A172 (cell line): Measurements from ENCODE around the gene HOPX. TPM values are rescaled to one million over a fixed set of nuclear protein-coding genes. Genes with fewer than 3 reads are reported as not detected.
"Not testable (repeated sequence)": the region's sequence is repeated elsewhere in the genome, so short reads cannot be mapped to it uniquely, and the experiment has no call there.

ENCODE experiments used
- DNase-seq: peaks from one replicate; pipeline ENCODE4 v3.0.0-alpha.2; 2015; ENCODE audit warnings: low spot score
- total RNA-seq: library from RNA; depleted of rRNA; stranded (reverse); fragments of >200 nt; shearing (Covaris generic); gene quantifications from 2 replicates; pipeline ENCODE4 v1.2.3, GENCODE V29; 2014

HOPX gene
- total RNA-seq, 1 experiment from 2014 or later: not detected

- DNase-seq: no peak
Measured at GRCh38 chr4:56654238-56654632, 26.9 kb downstream of the HOPX start.

GRCh38 chr4:56653461-56654237 is 27.4 kb downstream of the HOPX start:
- DNase-seq: no peak

- DNase-seq: no peak
Measured at GRCh38 chr4:56652196-56652595, 28.9 kb downstream of the HOPX start.

GRCh38 chr4:56651056-56651350 is 30.1 kb downstream of the HOPX start:
- DNase-seq: no peak

DNA sequence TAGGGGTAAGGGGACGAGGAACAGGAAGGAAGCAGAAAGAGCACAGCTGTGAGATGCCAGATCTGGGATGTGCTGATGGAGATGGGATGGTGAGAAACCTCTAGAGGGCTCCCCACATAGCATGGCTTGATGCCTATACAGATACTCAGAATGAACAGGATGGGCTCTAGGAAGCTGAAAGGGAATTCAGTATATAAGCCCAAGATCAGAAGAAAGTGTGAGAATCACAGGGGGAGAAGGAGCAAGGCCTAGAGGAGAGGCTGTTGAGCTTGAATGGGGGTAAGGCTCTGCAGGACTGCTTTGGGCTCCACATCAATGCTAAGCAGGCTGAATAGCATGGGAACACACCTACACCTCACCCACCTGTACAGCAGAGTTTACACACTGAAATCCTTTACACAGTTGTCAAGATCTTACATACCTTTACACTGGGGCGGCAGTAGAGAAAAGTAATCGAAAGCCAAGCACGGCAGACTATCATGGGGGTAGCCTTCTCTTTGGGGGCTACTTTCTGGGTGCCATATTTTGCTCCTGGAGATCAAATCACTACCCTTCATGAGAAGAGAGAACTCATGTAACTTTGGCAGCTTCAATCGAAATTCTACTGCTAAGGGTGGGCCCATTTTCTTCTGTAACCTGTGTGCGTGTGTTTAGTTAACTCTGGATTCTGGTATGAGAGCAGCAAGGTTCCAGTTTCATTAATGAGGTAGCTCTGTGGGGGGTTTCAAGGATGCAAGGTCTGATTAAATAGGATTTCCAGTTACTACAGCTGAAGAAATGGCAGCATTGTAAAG is 30.6 kb downstream of the HOPX start:
- DNase-seq: no peak

DNA sequence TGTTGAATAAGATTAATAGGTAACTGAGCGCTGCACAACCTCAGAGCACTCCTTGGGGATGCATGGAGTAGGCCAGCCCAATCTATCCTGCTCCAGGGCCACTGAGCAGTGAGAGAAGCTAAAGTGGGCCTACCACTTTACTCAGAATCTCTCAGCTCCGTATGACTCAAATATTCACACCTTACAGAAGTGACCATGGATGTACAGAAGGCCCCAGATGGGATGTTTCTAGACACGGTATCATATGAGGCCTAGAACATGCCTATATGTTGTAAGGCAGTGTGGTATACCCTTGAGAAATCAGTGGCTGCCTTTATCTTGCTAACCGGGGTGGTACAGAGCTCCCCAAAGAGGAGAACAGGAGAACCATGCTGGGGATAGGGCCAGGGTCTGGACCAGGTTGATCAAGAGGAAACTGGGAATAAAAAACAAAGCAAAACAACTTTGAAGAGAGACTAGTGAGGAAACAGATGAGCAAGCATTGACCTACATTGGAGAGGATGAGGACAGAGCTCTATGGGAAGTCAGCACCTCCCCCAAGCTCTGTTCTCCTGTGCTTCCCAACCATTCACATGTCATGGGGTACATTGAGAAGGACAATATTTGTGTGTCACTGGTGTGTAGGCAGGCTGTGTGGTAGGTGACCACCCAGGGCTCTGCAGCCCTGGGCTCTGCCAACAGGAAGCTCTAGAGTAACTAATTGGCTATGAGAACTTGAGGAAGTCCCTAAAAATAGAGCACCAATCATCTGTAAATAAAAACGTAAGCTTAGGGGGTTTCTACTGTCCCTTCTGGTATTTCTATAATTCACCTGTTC is 31.4 kb downstream of the HOPX start:
- DNase-seq: no peak

DNA sequence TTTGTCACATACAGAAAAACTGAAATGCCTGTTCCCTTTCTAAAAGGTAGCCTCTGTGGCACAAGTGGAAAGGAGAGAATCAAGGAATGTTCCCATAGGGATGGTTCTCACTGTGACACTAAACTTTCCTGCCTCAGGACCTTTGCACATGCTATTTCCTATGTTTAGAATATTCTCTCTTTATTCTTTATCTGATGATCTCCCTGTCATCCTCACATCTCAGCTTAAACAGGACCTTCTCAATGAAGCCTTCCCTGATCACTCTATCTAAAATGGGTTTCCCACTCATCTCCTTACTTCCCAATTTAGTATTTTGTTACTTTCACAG is 32.3 kb downstream of the HOPX start:
- no peak for DNase-seq

- no peak for DNase-seq
Measured at GRCh38 chr4:56648021-56648823, 32.9 kb downstream of the HOPX start.

DNA sequence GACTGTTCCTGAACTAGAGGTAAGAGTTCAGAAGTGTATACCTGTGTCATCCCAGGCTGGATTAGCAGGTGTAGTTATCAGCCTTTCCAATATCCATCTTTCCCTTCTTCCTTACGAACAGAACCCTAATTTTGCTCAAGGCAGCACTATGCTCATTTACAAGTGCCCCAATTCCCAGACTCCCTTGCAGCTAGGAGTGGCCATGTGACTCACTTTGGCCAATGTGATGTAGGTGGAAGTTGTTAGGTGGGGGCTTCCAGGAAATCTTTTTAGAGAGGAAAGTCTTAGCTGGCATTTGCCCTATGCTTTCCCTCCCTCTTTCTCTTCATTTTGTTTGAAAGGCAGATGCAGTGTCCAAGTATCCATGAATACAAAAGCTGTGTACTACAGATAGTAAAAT is 34.8 kb downstream of the HOPX start:
- no peak for DNase-seq

DNA sequence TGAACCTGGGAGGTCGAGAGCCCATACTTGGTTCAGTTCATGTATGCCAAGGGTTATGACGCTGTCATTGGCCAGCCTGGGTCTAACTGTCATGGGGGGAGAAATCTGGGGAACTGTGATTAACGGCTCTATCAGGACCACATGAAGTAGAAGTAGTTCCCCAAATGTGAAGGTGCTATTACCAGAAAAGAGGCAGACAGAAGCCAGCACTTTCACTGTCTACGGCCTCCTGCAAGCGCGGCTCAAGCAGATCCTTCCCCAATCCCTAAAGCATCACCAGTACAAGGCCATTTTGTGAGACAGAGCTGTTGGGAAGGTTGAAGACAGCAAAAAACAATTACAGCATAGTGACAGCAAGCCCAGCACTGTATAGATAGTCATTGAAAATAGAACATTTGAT is 37.5 kb downstream of the HOPX start:
- no peak for DNase-seq

DNA sequence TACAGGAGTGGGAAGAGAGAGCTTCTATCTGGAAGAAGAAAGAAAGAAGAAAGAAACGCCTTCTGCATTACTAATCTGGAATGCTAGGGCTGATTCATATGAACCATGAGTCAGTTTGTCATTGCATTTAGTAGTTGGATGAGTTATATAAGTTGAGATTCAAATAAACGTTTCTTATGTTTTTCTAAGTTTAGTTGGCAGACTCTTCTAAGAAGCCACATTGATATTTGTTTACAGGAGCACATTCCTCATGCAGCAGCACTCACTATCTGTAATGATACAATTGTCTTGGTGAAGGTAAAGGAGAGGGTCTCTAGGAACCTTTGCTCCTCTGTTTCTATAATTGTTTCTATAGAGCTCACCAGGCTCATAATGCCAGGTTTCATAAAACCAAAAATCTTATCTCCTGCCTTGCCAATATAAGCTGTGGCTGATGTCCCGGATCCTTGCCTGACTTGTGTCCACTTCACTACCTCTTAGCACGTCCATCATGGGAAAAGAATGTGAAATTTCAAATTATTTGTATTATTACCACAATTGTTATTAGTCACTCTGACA is 39.5 kb downstream of the HOPX start:
- DNase-seq: peak; percentile 91

- no peak for DNase-seq
Measured at GRCh38 chr4:56640621-56641493, 40.2 kb downstream of the HOPX start.

DNA sequence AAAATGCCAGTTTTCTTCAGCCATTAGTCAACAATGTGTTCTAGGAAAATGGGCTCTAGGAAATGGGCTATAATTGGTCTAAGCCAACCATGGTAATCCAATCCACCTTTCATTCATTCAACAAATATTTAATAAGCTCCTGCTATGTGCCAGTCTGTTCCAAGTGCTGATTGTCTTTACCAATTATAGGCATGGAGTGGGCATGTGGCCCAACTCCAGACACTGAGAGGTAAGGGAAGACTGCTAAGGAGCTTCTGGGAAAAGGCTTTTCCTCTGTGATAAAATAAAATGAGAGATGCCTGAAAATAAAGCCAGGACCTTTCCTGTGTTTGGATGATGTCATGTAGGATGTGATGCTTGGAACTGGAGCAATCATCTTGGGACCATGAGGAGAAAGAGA is 43.3 kb downstream of the HOPX start:
- no peak for DNase-seq

DNA sequence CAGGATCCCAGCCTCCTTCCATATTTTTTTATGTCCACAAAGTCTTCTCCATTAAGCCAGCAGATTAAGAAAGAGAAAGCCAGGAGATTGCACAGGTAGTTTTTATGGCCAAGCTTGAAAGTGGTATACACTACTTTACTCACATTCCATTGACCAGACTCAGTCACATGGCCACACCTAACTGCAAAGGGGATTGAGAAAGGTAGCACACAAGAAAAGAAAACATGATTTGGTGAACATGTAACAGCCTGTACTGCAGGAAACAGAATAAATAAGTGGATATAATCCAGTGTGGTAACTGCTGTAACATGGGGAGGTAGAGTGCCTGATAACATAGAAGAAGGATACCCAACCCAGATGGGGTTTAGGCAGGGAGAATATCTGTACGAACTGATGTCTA is 43.9 kb downstream of the HOPX start:
- no peak for DNase-seq

DNA sequence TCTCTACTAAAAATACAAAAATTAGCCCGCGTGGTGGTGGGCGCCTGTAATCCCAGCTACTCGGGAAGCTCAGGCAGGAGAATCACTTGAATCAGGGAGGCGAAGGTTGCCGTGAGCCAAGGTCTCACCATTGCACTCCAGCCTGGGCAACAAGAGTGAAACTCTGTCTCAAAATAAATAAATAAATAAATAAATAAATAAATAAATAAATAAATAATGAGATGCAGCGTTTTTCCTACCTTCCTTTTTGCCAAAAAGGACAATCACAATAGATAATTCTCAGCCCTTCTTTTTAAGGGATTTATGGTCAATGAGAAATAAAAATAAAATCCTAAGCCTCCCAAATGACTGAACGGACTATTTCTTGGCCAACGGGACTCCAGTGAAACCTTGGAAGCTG is 46.1 kb downstream of the HOPX start:
- not testable (repeated sequence) for DNase-seq

DNA sequence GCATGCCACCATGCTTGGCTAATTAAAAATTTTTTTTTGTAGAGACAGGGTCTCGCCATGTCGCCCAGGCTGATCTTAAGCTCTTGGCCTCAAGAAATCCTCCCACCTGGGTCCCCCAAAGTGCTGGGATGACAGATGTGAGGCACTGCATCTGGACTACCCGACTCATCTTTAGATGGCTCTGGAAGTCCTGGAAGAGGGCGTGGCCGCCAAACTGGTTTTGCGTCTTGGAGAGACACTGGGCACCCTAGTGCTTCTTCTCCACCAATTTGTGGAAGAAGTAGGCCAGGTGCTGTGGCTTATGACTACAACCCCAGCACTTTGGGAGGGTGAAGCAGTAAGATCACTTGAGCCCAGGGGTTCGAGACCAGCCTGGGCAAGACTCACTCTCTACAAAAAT is 47.6 kb downstream of the HOPX start:
- DNase-seq: no peak

DNA sequence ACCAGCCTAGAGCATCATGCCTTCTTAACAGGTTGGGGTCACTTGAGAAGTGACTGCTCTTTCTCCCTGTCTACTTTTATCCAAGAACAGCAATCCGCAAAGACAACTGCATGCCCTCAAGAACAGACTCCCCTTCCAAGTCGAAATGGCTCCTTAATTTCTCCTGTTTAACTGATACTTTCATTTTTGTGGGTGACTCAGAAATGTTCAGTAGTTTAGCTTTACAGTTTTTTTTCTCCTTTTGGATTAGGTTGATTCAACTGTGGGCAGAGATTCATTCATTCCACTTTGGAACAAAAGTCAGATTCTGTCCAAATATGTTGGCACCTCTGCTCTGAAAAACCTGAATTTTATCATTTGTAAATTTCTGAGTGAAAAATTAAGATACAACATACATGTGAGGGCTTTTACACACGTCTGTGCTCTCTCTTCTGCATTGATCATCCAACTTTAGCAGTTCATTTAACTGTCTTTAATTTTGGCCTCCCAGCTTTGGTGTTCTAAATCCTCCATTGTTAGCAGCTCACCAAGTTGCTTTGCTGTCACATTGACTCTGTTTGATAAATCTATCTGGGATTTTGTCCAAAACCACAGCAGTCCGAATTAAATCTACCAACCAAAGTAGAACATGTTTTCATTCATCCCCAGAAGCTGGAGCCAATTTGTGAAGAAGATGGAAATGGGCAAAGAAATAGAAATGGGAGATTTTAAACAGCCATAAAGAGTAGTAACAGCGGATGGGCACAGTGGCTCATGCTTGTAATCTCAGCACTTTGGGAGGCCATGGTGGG is 50.0 kb downstream of the HOPX start:
- peak; percentile 62 for DNase-seq

DNA sequence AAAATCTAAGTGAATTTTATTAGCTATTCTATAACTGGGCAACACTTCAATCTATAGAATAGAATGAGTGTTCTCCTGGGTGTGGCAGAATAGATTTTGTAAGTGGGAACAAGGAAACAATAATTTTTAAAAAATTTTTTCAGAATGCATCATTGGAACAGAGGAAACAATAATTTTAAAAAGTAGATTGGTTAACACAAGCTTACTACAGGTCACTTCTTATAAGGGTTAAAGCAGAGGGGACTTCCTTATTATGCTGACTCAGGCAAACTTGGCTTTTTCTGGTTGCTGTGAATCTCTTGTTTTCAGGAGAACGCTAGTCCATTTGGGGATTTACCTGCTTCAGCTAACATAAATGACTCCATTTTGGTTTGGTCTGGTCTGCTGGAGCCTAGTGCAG is 52.5 kb downstream of the HOPX start:
- DNase-seq: no peak

GRCh38 chr4:56627985-56628384 is 53.1 kb downstream of the HOPX start:
- no peak for DNase-seq

- no peak for DNase-seq
Measured at GRCh38 chr4:56627375-56627774, 53.7 kb downstream of the HOPX start.
